ENCODE results near the gene TAF1D.
"Not testable (repeated sequence)": the region's sequence is repeated elsewhere in the genome, so short reads cannot be mapped to it uniquely, and the experiment has no call there.

TAF1D gene

GRCh38 chr11:93741094-93741881 lies at the start of gene TAF1D, which contains the start of gene C11orf54:
TSS of gene TAF1D (minus strand) at chr11:93741495. CDS start at chr11:93739304, 2,191 bp downstream.
TSS of gene C11orf54 (plus strand) at chr11:93741672. CDS start at chr11:93747394, 5,722 bp downstream.
- peak; percentile 99 for DNase-seq

- DNase-seq, result peak; percentile 45
These were observed 43.7 kb upstream of the TAF1D start for GRCh38 chr11:93784935-93785360.

- DNase-seq, result peak; percentile 95
These were observed 43.0 kb upstream of the TAF1D start, which contains the start of gene MED17 for GRCh38 chr11:93784145-93784934. TSS of gene MED17 (plus strand) at chr11:93784282. CDS start at chr11:93784514, 232 bp downstream.

GRCh38 chr11:93783765-93784144 lies 42.5 kb upstream of the TAF1D start:
- DNase-seq, result no peak

- no peak for DNase-seq
These were observed 42.1 kb upstream of the TAF1D start for GRCh38 chr11:93783362-93783761.

GRCh38 chr11:93775289-93775688 lies 34.0 kb upstream of the TAF1D start:
- no peak for DNase-seq

- DNase-seq, result not testable (repeated sequence)
These were observed 33.3 kb upstream of the TAF1D start for GRCh38 chr11:93774560-93774959.

- DNase-seq, result no peak
These were observed 32.4 kb upstream of the TAF1D start for GRCh38 chr11:93773601-93774200.

GRCh38 chr11:93773045-93773477 lies 31.8 kb upstream of the TAF1D start:
- no peak for DNase-seq

- no peak for DNase-seq
These were observed 30.8 kb upstream of the TAF1D start for GRCh38 chr11:93772123-93772522.

GRCh38 chr11:93770160-93770559 lies 28.9 kb upstream of the TAF1D start:
- no peak for DNase-seq

GRCh38 chr11:93767018-93767417 lies 25.7 kb upstream of the TAF1D start:
- DNase-seq, result no peak

- no peak for DNase-seq
These were observed 25.2 kb upstream of the TAF1D start for GRCh38 chr11:93766504-93766903.

- no peak for DNase-seq
These were observed 24.3 kb upstream of the TAF1D start for GRCh38 chr11:93765551-93765950.

GRCh38 chr11:93761910-93762309 lies 20.6 kb upstream of the TAF1D start:
- DNase-seq, result no peak

- not testable (repeated sequence) for DNase-seq
These were observed 17.8 kb upstream of the TAF1D start for GRCh38 chr11:93759123-93759522.

- no peak for DNase-seq
These were observed 16.9 kb upstream of the TAF1D start for GRCh38 chr11:93757924-93758865.

- DNase-seq, result no peak
These were observed 16.0 kb upstream of the TAF1D start for GRCh38 chr11:93757301-93757700.

- no peak for DNase-seq
These were observed 15.5 kb upstream of the TAF1D start for GRCh38 chr11:93756748-93757147.

GRCh38 chr11:93753241-93753640 lies 11.9 kb upstream of the TAF1D start:
- no peak for DNase-seq

GRCh38 chr11:93751001-93751400 lies 9.7 kb upstream of the TAF1D start:
- DNase-seq, result no peak

GRCh38 chr11:93747122-93747521 lies 5.8 kb upstream of the TAF1D start:
- no peak for DNase-seq

Measured in activated CD4-positive, alpha-beta T cell treated with anti-CD3 and anti-CD28 coated beads, Interleukin-2, Interleukin-6, amounts not matched to agents 100 ng/mL and 50 ng/mL, durations not matched to agents 16 hours and 8 hours (primary cell).